Right ventricle myocardium superior (tissue), 1 donor: ENCODE data around the gene GCSAM. TPM values are rescaled to one million over a fixed set of nuclear protein-coding genes. Genes with fewer than 3 reads are reported as not detected.

Source experiments
- ATAC-seq: fragments of 200-7000 bp; cut with Tn5 transposase; one replicate; pipeline ENCODE4 v1.9.1; 2020; ENCODE audit warnings: mild to moderate bottlenecking; ENCODE audit not compliant: poor library complexity
- DNase-seq: peaks from one replicate; pipeline ENCODE4 v3.0.0-alpha.2; 2020
- intact Hi-C: fragments of 100-400 bp; cut with DNase I; formaldehyde crosslinking; loops from one replicate; pipeline ENCODE4 v1.11.2; 2022
- long read RNA-seq: library from polyadenylated mRNA; unstranded; transcript quantifications from one replicate; pipeline ENCODE4 v2.0.0, GENCODE V29; 2021
- total RNA-seq: library from RNA; stranded (reverse); fragmentation: NEBNext Ultra II Directional; extraction: Animal tissue kit (Norgen Biotek cat#: 25700); gene quantifications from one replicate; pipeline ENCODE4 v1.2.1, GENCODE V29; 2021
- donor health status: DM: no; HTN: yes; CAD: no; lungs with severe emphysema.

The GCSAM gene, protein sequence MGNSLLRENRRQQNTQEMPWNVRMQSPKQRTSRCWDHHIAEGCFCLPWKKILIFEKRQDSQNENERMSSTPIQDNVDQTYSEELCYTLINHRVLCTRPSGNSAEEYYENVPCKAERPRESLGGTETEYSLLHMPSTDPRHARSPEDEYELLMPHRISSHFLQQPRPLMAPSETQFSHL
- total RNA-seq = not detected
- long read RNA-seq = 0 reads

DNA sequence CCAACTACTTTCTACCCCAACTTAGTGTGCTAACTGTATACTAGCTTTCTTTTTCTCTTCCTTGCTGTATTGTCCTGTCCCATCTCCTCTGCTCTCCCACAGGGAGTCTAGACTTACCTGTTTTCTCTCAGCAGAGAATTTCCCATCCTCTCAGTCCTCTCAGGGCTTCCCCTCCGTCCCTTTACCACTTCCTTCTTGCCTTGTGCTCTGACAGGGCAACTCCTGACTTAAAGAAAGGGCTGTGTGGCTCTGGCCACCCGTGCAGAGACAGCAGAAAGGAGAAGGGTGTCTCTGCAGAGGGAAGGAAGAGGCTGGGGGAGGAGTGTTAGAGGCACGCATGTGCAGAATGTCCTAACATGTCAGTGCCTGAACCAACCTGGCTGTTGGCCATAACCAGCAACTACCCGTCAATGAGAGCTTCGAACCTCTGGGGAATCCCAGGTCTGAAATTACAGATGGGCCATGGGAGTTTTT, at the start of gene GCSAM:
Gene GCSAM (minus strand): TSS at position 274 of the 474 bp plus-strand sequence. CDS start 128 bp downstream, at position 146.
- intact Hi-C loops = no loop called here
- peak; percentile 75 for ATAC-seq

DNA sequence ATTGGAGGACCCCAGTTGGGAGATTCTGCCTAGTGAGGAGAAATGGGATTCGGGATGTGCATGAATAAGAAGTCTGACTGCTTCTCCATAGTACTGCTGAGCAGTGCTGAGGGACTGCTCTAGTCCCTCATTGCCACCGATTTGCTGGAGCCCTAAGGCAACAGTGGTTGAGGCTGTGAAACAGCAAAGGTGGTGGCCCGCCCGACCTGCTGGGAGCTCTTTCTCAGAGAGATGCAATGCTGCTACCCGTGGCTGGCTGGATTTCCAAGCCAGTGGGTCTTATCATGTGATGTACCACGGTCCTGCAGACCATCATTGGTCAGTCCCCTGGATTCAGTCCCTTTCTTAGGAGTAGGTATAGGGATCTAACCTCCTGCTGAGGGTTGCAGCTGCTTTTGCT, 42.6 kb upstream of the GCSAM start:
- ATAC-seq (no peak), DNase-seq (no peak)
- intact Hi-C loops = no loop called here

More for the DNA sequence above, at the start of gene GCSAM:
- peak; percentile 63 for DNase-seq

DNA sequence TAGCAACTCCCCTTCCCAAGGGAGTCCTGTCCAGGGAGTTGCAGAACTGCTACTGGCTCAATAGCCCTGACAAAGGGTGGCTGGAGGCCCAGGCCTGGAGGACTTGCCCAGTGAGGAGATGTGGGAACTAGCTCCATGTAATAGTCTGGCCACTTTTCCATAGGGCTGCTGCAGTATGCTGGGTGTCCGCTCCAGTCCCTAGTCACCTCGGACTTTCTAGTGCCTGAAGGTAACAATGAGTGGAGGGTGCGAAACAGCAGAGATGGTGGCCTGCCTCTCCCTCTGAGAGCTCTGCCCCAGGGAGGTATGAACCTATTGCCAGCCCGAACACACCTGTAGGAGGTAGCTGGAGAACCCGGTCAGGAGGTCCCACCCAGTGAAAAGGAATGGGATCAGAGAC, 42.0 kb upstream of the GCSAM start:
- intact Hi-C loops = no loop called here
- DNase-seq (no peak), ATAC-seq (no peak)

DNA sequence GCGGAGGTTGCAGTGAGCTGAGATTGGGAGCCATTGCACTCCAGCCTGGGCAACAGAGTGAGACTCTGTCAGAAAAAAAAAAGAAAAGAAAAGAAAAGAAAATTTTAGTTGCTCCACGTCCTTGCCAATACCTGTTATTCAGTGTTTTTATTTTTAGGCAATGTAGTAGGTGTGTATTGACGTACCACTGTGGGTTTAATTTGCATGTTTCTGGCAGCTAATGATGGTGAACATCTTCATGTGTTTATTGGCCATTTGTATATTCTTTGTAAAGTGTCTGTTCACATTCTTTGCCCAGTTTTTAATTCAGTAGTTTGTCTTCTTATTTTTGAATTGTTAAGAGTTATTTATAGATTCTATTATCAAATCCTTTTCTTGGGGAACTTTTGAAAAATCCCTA, 38.1 kb upstream of the GCSAM start:
- ATAC-seq = no peak
- intact Hi-C loops = no loop called here
- no peak for DNase-seq

DNA sequence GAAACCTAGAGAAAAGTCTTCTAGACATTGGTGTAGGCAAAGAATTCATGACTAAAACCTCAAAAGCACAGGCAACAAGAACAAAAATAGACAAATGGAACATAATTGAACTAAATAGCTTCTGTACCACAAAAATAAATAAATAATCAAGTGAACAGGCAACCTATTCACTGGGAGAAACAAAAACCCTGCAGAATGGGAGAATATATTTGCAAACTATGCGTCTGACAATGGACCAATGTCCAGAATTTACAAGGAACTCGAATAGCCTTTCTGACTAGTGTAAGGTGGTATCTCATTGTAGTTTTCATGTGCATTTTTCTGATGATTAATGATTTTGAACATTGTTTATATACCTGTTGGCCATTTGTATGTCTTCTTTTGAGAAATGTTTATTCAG, 37.0 kb upstream of the GCSAM start:
- intact Hi-C loops = no loop called here
- ATAC-seq (no peak), DNase-seq (no peak)

DNA sequence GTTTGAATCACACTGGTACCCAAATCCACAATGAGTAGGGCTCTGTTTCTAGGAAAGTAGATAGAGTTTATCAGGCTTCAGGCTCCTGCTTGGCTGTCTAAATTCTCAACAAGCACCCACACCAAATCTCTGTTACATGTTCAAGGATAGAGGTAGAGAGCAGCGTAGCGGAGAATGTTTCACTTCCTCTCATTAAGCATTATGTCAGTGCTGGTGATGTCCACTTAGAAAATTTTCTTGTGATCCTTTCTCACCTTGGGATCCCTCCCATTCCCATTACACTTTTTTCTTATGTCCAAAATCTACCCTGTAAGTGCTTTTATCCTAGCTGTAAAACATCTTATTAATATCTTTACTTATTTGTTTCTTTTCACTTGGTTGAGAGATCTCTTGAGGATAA, 34.7 kb upstream of the GCSAM start:
- intact Hi-C loops = no loop called here
- no peak for ATAC-seq
- no peak for DNase-seq

DNA sequence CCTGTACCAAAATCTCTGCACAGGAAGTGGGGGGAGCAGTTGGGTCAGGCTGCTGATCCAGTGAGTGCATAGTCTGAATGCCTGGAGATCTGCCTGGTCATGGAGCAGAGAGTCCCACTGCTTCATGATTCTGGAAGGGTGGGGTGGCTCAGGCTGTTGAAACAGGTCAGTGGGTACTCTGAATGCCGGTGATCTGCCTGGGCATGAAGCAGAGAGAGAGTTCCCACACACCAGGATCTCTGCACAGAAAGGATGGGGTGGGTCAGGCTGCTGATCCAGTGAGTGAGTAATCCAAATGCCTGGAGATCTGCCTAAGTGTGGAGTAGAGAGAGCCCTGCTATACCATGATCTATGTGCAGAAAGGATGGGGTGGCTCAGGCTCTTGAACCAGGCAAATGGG, 16.1 kb upstream of the GCSAM start:
- intact Hi-C loops = no loop called here
- ATAC-seq (no peak), DNase-seq (no peak)

DNA sequence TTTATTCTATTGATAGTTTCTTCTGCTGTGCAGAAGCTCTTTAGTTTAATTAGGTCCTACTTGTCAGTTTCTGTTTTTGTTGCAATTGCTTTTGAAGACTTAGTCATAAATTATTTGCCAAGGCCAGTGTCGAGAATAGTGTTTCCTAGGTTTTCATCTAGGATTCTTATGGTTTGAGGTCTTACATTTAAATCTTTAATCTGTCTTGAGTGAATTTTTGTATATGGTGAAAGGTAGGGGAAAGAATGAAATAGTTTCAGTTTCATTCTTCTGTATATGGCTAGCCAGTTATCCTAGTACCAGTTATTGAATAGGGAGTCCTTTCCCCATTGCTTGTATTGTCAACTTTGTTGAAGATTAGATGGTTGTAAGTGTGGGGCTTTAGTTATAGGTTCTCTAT, 10.6 kb upstream of the GCSAM start:
- DNase-seq (no peak), ATAC-seq (no peak)
- intact Hi-C loops = no loop called here

DNA sequence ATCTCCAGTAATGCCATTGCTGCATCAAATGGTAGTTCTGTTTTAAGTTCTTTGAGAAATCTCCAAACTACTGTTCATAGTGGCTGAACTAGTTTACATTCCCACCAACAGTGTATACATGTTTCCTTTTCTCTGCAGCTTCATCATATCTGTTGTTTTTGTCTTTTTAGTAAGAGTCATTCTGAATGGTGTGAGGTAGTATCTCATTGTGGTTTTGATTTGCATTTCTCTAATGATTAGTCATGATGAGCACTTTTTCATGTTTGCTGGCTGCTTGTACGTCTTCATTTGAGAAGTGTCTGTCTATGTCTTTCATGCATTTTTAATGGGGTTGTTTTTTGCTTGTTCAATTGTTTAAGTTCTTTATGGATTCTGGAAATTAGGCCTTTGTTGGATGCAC, 10.2 kb upstream of the GCSAM start:
- intact Hi-C loops = no loop called here
- DNase-seq = no peak
- no peak for ATAC-seq

DNA sequence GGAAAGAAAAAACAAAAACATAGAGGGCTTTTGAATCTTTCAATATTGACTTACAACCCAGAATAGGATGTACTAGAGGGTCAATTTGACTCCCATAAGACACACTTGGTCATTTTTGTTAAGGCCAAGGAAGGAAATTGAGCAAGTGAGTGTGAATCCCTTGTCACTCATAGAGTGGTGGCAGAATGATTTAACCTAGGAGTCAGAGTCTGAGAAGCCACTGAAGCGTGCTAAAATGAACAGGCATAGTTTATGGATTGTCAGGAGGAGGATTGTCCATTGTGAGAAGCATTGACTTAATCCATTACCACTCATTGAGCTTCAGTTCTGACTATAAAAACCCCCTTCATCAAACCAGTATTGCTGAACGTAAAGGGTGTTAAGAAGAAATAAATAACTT, 8.2 kb upstream of the GCSAM start:
- ATAC-seq (no peak), DNase-seq (no peak)
- intact Hi-C loops = no loop called here

DNA sequence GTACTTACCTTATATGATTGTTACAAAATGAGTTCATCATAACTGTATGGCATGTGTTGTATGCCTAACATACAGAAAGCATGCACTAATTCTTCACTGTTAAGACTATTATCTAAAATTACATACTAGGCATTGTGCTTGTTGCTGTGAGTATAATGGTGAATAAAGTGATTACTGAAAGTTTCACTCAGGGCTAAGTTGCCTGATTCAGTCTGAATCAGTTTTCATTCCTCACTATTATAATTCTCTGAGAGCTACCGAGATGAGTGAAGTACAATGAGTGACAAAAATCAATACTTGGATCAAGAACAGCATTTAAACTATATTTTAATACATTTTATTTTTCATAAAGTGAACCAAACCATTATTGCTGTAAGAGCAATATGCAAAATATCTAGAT, 7.5 kb upstream of the GCSAM start:
- DNase-seq (no peak), ATAC-seq (no peak)
- intact Hi-C loops = no loop called here

DNA sequence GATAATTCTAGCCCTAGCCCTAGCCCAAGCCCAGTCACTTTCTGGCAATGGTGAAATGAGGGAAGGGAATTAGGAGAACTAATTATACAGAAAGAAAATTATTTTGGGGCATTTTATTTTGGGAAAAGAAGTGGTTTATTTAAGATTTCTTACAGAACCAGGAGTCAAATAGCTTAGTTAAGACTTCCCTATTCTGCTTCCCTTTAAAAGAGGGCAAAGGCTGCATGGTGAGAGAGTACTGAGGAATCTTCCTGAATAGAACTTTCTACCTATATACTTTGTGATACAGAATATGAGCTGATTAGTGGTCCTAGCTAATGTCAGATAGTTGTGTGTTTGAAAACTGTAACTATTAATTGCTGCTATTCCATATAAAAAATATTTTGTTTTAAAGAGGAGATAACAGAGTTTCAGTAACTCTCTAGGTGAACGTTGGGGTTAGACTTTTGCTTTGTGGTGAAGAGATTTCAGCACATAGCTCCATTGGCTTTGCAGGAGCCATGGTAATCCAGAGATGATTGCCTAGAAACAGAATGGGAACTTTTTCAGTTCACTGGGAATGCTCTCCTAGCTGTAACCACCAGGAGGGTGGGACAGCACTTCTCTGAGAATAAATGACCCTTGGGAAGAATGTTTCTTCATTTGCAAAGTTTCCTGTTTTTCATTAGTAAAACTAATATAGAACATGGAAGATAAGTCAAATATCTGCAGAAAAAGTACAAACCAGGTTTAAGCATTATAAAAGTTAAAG, 5.3 kb upstream of the GCSAM start:
- no peak for DNase-seq
- intact Hi-C loops = no loop called here
- no peak for ATAC-seq

DNA sequence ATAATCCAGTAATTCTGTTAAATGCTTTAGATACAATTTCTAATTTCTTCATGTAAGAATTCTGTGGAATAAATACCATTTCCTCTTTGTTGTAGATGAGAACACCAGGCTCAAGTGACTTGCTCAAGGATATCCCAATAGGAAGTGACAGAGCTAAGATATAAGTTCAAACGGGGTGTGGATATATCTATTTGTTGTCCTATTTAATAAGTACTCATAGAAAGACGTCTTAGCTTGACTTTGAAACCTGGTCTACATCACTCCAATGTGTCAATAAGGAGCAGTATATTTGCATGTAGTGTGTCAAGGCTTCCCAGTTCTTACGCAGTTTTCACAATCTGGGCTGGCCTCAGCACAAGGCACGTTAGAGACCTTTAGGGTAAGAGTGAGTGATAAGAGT, 4.7 kb upstream of the GCSAM start:
- intact Hi-C loops = no loop called here
- no peak for ATAC-seq
- no peak for DNase-seq

DNA sequence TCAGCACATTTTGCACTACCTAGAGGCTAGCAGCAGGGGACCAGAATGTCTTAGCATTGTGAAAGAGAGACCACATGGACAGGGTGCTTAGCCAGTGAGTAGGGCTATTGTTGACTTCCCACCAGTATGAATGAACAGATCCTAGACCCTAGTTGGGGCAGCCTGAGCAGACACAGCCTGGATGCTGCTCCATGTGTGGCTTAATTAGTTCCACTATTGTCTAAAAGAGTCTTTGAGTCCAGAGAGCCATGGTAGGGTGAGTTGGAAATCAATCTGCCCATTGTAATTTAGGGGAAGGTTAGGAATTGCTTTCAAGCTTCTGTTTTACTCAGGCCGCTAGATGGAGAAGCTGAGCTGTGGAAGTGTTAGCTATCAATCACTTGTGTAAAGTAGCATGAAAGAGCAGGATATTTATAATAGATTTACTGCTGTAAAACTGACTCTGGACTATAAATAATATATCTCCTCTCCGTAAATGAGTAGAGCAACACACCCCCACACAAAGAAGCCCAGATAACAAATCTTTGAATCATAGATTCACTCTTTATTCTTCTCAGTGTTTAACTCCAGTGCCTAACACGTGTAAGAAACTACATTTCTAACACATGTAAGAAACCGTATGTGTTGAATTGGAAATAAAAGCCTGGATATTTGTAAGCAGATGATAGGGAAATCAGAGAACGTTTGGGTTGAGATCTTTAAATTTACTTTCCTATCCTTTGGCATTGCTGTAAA, 4.1 kb upstream of the GCSAM start:
- peak; percentile 73 for ATAC-seq
- DNase-seq = no peak
- intact Hi-C loops = no loop called here

DNA sequence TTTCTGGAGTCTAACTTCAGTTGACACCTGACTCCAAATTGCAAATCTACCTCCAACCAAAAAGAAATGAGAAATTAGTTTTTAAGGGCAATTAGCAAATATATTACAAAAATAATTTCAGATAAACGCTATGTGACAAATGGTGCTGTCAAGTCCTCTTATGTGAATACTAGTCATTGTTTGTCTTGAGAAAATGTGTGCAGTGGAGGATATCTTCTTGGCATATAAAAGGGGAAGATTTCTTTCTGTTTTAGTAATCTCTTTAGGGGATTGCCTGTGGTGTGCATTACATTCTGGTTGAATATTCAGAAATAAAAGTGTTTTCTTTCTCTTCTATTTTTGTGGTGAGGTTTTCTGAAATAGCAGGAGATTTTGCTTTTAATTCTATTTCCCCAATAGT, 3.0 kb upstream of the GCSAM start:
- DNase-seq (no peak), ATAC-seq (no peak)
- intact Hi-C loops = no loop called here

DNA sequence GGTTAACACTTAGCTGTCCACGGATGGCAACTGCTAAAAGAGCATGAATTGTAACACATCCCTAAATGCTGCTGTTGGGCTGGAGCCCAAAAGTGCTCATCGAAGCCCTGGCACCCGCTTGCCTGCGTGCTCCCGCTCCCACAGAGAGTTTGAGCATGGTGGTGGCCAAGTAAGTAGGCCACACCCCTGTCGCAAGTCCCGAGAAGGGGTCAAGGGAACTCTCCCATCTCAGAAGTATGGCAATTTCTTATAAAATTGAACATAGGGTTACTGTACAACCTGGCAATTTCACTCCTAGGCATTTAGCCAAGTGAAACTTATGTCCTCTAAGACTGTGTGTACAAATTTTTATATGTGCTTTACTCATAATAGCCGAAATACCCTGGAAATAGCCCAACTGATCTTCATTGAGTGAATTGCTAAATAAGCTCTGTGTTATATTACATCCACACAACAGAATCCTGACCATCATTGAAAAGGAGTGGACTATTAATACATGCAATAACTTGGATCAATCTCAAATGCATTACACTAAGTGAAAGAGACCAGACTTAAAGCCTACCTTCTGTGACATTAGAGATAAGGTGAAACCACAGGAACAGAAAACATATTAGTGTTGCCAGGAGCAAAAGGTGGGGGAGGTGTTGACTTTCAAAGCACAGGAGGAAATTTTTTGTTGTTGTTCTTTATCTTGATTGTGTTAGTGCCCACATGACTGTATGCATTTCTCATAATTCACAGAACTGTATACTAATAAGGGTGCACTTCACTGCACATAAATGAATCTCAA, 1.5 kb upstream of the GCSAM start:
- intact Hi-C loops = no loop called here
- ATAC-seq = no peak

DNA sequence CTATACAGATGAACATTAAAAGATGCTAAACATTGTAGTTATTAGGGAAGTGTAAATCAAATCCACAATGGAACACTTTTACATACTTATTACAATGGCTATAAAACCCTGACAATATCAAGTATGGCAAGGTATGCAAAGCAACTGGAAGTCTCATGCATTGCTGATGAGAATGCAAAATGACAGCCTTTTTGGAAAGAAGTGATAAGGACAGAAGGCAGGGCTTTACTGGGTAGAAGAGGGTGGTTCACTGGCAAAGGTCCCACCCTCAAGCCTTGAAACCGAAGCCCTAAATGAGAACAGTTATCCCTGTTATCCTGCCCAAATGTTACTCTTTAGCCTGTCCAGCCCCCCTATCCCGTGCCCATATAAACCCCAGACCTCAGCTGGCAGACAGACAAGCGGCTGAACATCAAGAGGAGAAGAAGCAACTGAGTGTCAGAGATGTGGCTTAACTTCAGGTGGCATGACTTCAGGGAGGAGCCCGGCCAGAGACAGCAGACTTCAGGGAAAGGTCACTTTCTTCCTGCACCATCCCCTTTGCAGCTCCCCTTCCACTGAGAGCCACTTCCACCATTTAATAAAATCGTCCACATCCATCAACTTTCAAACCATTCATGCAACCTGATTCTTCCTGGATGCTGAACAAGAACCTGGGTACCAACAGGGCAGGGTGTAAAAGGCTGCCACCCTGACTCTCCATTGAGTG, 732 bp upstream of the GCSAM start:
- ATAC-seq = no peak
- no peak for DNase-seq
- intact Hi-C loops = no loop called here

More for the DNA sequence above, 1.5 kb upstream of the GCSAM start:
- no peak for DNase-seq

DNA sequence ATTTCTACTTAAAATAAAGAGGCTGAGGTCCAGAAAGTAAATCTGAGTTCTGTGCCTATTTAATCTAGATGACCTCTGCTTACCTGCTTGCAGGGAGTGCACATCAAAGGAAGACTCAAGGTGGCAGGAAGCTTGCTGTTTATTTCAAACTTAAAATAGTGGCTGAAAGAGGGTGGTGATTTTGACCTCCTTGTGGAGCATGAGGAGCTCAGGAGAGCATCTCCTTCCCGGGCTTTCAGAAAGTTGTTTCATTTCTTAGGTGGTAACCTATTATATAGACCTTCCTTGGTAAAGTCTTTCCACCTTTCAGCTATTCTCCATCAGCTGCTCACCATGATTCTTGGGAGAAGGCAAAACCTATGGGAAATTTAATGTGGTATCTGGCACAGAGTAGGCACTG, 494 bp downstream of the GCSAM start:
- DNase-seq = no peak
- no peak for ATAC-seq
- intact Hi-C loops = no loop called here

DNA sequence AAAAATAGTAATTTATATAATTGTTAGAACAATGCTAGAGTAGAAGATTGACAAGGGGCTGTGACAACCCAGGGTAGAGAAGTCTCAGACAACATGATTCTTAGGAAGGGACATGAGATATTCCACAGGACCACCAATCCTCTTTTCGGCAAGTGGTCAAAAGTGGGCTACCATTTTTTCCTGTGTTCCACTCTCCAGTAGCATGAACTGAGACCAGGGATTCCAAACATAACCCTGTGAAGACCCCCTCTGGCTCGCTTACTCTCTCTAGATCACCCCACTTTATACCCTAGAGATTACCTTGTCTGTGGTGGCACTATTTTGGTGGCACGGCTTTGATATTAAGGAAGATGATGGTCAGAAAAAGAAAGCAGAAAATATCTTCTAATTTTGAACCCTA, 960 bp downstream of the GCSAM start:
- intact Hi-C loops = no loop called here

More for the DNA sequence above, 960 bp downstream of the GCSAM start:
- ATAC-seq = no peak
- DNase-seq = no peak
